HepG2 (cell line): ENCODE data around the gene MGA. TPM values are rescaled to one million over a fixed set of nuclear protein-coding genes. Genes with fewer than 3 reads are reported as not detected.

ENCODE experiments used
- ATAC-seq: fragments of 200-7000 bp; cut with Tn5 transposase; 3 replicates; pipeline ENCODE4 v1.9.1; 2020; ENCODE audit warnings: mild to moderate bottlenecking, moderate library complexity
- BruUV-seq: library from RNA; stranded (reverse); fragments of 400-500 nt; replicated peaks from 2 replicates; lab custom pipeline; 2021; lab: Mats Ljungman, UMichigan
- CTCF ChIA-PET: fragments of 300-600 bp; formaldehyde crosslinking; extraction: SDS; loops from one replicate; lab custom pipeline; 2021; ENCODE audit warnings: low total read pairs, inconsistent platforms, low intra/inter-chr PET ratio; lab: Yijun Ruan, JAX
- POLR2A ChIA-PET: fragments of 350-600 bp; sonication (Branson Sonifier 250); formaldehyde crosslinking; loops from one replicate; lab custom pipeline; 2020; ENCODE audit warnings: antibody characterized with exemption, inconsistent platforms; lab: Yijun Ruan, JAX
- DNase-seq: peaks from one replicate; pipeline ENCODE4 v3.0.0-alpha.2; 2015; ENCODE audit warnings: low spot score
- FAIRE-seq: peaks from 3 replicates; lab custom pipeline; 2011; peaks lifted over from hg19 to GRCh38; lab: Jason Lieb, UNC
- H2AFZ ChIP-seq: one replicate; pipeline ENCODE4 v1.6.1; 2011; ENCODE audit warnings: low read length, inconsistent platforms
- H3K27ac ChIP-seq: fragments of 300-600 bp; 3 replicates; pipeline ENCODE4 v1.8.0; 2011; ENCODE audit warnings: mixed run types, mild to moderate bottlenecking, mixed read lengths, low read length, inconsistent platforms; ENCODE audit not compliant: insufficient read depth; ENCODE audit errors: extremely low read length
- H3K27me3 ChIP-seq, 2 experiments: fragments of 200-600 bp in 1 of 2; 2 replicates in 1 of 2; 3 replicates in 1 of 2; pipeline versions ENCODE4 v1.6.0 to v1.8.0; 2011; ENCODE audit warnings: low read length in 2 of 2, mild to moderate bottlenecking in 2 of 2, moderate library complexity in 2 of 2, inconsistent platforms in 1 of 2; ENCODE audit not compliant: insufficient read depth in 2 of 2, control insufficient read depth in 1 of 2
- H3K36me3 ChIP-seq, 2 experiments: fragments of 200-600 bp in 1 of 2; replicated peaks in 1 of 2; 2 replicates in 1 of 2; 3 replicates in 1 of 2; pipeline versions ENCODE4 v1.5.1 to v1.8.0; 2011; ENCODE audit warnings: low read length in 2 of 2, inconsistent platforms in 1 of 2; ENCODE audit not compliant: insufficient read depth in 2 of 2, control insufficient read depth in 1 of 2
- H3K4me1 ChIP-seq: 2 replicates; pipeline ENCODE4 v1.5.1; 2012; ENCODE audit warnings: low read length, inconsistent platforms; ENCODE audit not compliant: insufficient read depth
- H3K4me2 ChIP-seq: 2 replicates; pipeline ENCODE4 v1.6.0; 2011; ENCODE audit warnings: low read depth, low read length, inconsistent platforms
- H3K4me3 ChIP-seq, 3 experiments: fragments of 200-600 bp in 1 of 3; sonication (generic), shearing (Covaris generic) in 1 of 3; replicated peaks in 1 of 3; 2 replicates each; pipeline ENCODE4 v1.5.1; 2011 to 2016; ENCODE audit warnings: low read length in 3 of 3, inconsistent platforms in 2 of 3, low read depth in 2 of 3, mild to moderate bottlenecking in 2 of 3, control low read depth in 1 of 3, mixed read lengths in 1 of 3; ENCODE audit not compliant: insufficient read depth in 1 of 3
- H3K79me2 ChIP-seq: one replicate; pipeline ENCODE4 v1.6.1; 2011; ENCODE audit warnings: low read length, inconsistent platforms; ENCODE audit not compliant: insufficient read depth
- H3K9ac ChIP-seq: 2 replicates; pipeline ENCODE4 v1.6.0; 2011; ENCODE audit warnings: mild to moderate bottlenecking, low read depth, low read length, inconsistent platforms; ENCODE audit not compliant: insufficient read depth
- H3K9me3 ChIP-seq: 2 replicates; pipeline ENCODE4 v1.5.1; 2012; ENCODE audit warnings: mild to moderate bottlenecking, low read length
- H4K20me1 ChIP-seq: 2 replicates; pipeline ENCODE4 v1.6.0; 2011; ENCODE audit warnings: inconsistent platforms, mild to moderate bottlenecking, low read length, moderate library complexity; ENCODE audit not compliant: insufficient read depth
- ARNT2 ChIP-seq: sonication (generic); formaldehyde crosslinking; IDR thresholded peaks from 2 replicates; pipeline ENCODE4 v1.8.0; 2022; ENCODE audit warnings: mild to moderate bottlenecking, low read depth, missing genetic modification reagents, moderate library complexity
- CTCF ChIP-seq: sonication (generic); formaldehyde crosslinking; IDR thresholded peaks from 2 replicates; pipeline ENCODE4 v1.5.0; 2020; ENCODE audit warnings: mild to moderate bottlenecking, missing genetic modification reagents, moderate library complexity
- ERF ChIP-seq: IDR thresholded peaks from 2 replicates; pipeline ENCODE4 v1.6.1; 2018; ENCODE audit warnings: missing biosample characterization, missing genetic modification reagents
- HDAC2 ChIP-seq: sonication (generic); formaldehyde crosslinking; IDR thresholded peaks from 2 replicates; pipeline ENCODE4 v1.4.0; 2020; ENCODE audit warnings: missing genetic modification reagents
- HNRNPH1 ChIP-seq: fragments of 200-400 bp; formaldehyde crosslinking; optimal IDR thresholded peaks from 2 replicates; pipeline ENCODE3; 2017; ENCODE audit warnings: mild to moderate bottlenecking, low read depth, low read length
- NFATC3 ChIP-seq: sonication (generic); formaldehyde crosslinking; IDR thresholded peaks from 2 replicates; pipeline ENCODE4 v1.5.1; 2020; ENCODE audit warnings: mild to moderate bottlenecking, missing genetic modification reagents
- SAFB2 ChIP-seq: sonication (generic); formaldehyde crosslinking; IDR thresholded peaks from 2 replicates; pipeline ENCODE4 v1.5.1; 2020; ENCODE audit warnings: missing genetic modification reagents, low read depth, mild to moderate bottlenecking, borderline replicate concordance
- ZBTB34 ChIP-seq: sonication (generic); formaldehyde crosslinking; IDR thresholded peaks from 2 replicates; pipeline ENCODE4 v1.8.0; 2022; ENCODE audit warnings: mild to moderate bottlenecking, missing genetic modification reagents
- ZBTB46 ChIP-seq: sonication (generic); formaldehyde crosslinking; IDR thresholded peaks from 2 replicates; pipeline ENCODE4 v1.4.0; 2020; ENCODE audit warnings: mild to moderate bottlenecking, missing genetic modification reagents, borderline replicate concordance
- ZBTB8A ChIP-seq: sonication (generic); formaldehyde crosslinking; IDR thresholded peaks from 2 replicates; pipeline ENCODE4 v1.4.0; 2020; ENCODE audit warnings: mild to moderate bottlenecking, low read depth, missing genetic modification reagents, borderline replicate concordance
- ZFP36L1 ChIP-seq: sonication (generic); formaldehyde crosslinking; IDR thresholded peaks from 2 replicates; pipeline ENCODE4 v1.8.0; 2022; ENCODE audit warnings: mild to moderate bottlenecking, missing genetic modification reagents, moderate library complexity
- ZFYVE20 ChIP-seq: sonication (generic); formaldehyde crosslinking; IDR thresholded peaks from 2 replicates; pipeline ENCODE4 v1.8.0; 2023; ENCODE audit warnings: low read depth, mild to moderate bottlenecking, moderate library complexity, missing genetic modification reagents, borderline replicate concordance
- ZNF530 ChIP-seq: sonication (generic); formaldehyde crosslinking; IDR thresholded peaks from 2 replicates; pipeline ENCODE4 v1.5.0; 2020; ENCODE audit warnings: low read depth, mild to moderate bottlenecking, missing genetic modification reagents
- ZNF570 ChIP-seq: sonication (generic); formaldehyde crosslinking; IDR thresholded peaks from 2 replicates; pipeline ENCODE4 v1.4.0; 2020; ENCODE audit warnings: mild to moderate bottlenecking, missing genetic modification reagents, borderline replicate concordance
- ZNF616 ChIP-seq: sonication (generic); formaldehyde crosslinking; IDR thresholded peaks from 2 replicates; pipeline ENCODE4 v1.5.0; 2020; ENCODE audit warnings: low read depth, mild to moderate bottlenecking, missing genetic modification reagents
- WGBS: methylation state at CpG from one replicate; pipeline ENCODE4 v1.1.6; 2017; ENCODE audit warnings: low lambda C conversion rate; 5-methylcytosine and 5-hydroxymethylcytosine counted together
- in situ Hi-C: cut with HindIII; loops from 2 replicates; pipeline ENCODE4 v1.10.0; 2017; ENCODE audit warnings: low pct_unique_long_range_greater_than_20kb; ENCODE audit not compliant: extremely low pct_ligation_motif_present
- intact Hi-C: fragments of 100-400 bp; cut with micrococcal nuclease; formaldehyde crosslinking; loops from one replicate; pipeline ENCODE4 v1.10.0; 2022; ENCODE audit not compliant: unreplicated experiment
- polyA plus RNA-seq, 8 experiments: library from polyadenylated mRNA; depleted of rRNA in 3 of 8; stranded (reverse) in 7 of 8; unstranded in 1 of 8; fragments of >200 nt; fragmentation: Illumina TruSeq in 4 of 8; extraction: Trizol in 4 of 8; gene quantifications; 2 replicates each; pipeline versions ENCODE4 v1.2.1 to v1.2.3, GENCODE V29; 2011 to 2016; ENCODE audit warnings: low read depth in 4 of 8, missing spikeins in 1 of 8, mixed read lengths in 1 of 8; ENCODE audit not compliant: insufficient read depth in 1 of 8
- total RNA-seq, 5 experiments: library from RNA; depleted of rRNA; stranded (reverse); fragments of >200 nt; fragmentation: Illumina TruSeq; extraction: Trizol; gene quantifications; 2 replicates each; pipeline ENCODE4 v1.2.3, GENCODE V29; 2016; ENCODE audit warnings: low read depth in 1 of 5
- TF ChIP-seq, protein P1 (sequence below): sonication (generic); formaldehyde crosslinking; conservative IDR thresholded peaks from 2 replicates; pipeline ENCODE4 v1.5.0; 2020; ENCODE audit warnings: missing genetic modification reagents
- TF ChIP-seq, protein P2 (sequence below): IDR thresholded peaks from 2 replicates; pipeline ENCODE4 v1.6.1; 2016; ENCODE audit warnings: low read depth, control low read depth

The MGA gene
- total and polyA plus RNA-seq, 2 of the 13 experiments (the other 11 are each of a cell fraction or from before 2014, with no cell fraction given): 5.3 to 59.0 TPM

DNA sequence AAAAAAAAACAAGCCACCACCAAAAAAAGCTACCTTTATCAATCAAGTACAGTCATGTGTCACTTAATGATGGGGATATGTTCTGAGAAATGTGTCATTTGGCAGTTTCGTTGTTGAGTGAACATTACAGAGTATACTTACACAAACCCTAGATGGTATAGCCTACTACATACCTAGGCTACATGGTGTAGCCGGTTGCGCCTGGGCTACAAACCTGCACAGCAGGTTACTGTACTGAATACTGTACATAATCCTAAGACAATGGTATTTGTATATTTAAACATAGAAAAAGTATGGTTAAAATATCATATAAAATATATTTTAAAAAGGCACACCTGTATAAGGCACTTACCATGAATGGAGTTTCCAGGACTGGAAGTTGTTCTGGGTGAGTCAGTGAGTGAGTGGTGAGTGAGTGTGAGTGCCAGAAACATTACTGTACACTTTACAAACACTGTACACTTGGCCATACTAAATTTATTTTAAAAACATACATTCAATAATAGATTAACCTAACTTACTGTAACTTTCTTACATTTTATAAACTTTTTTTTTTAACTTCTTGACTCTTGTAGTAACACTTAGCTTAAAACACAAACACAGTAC lies 141.7 kb downstream of the MGA start:
- H3K27me3 ChIP-seq: no peaks in the 10 kb centered on the region
- intact Hi-C loops (no loop called here), in situ Hi-C loops (no loop called here)
- no TSS peak for BruUV-seq
- ATAC-seq (no peak), DNase-seq (no peak), FAIRE-seq (no peak)
- ChIA-PET POLR2A (no interaction called here), CTCF (no interaction called here)
- no peak overlapping the region for H2AFZ ChIP-seq
- H3K4me1 ChIP-seq: peaks cover 22% of the 10 kb centered on the region
- H3K4me2 ChIP-seq: no peak overlapping the region
- 100% methylated on average over 3 of the region's 3 CpGs for WGBS
- no peak overlapping the region for H3K4me3 ChIP-seq
- no peaks in the 10 kb centered on the region for H4K20me1 ChIP-seq
- no peaks in the 10 kb centered on the region for H3K9me3 ChIP-seq
- H3K79me2 ChIP-seq: no peaks in the 10 kb centered on the region
- no peak overlapping the region for H3K27ac ChIP-seq
- H3K36me3 ChIP-seq: no peaks in the 10 kb centered on the region
- H3K9ac ChIP-seq: no peak overlapping the region
- TF ChIP-seq ZNF616 (CRISPR knock-in tag): no peak
- TF ChIP-seq SAFB2: no peak
- TF ChIP-seq, protein P1, sequence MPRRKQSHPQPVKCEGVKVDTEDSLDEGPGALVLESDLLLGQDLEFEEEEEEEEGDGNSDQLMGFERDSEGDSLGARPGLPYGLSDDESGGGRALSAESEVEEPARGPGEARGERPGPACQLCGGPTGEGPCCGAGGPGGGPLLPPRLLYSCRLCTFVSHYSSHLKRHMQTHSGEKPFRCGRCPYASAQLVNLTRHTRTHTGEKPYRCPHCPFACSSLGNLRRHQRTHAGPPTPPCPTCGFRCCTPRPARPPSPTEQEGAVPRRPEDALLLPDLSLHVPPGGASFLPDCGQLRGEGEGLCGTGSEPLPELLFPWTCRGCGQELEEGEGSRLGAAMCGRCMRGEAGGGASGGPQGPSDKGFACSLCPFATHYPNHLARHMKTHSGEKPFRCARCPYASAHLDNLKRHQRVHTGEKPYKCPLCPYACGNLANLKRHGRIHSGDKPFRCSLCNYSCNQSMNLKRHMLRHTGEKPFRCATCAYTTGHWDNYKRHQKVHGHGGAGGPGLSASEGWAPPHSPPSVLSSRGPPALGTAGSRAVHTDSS (CRISPR knock-in tag): no peak
- TF ChIP-seq HDAC2 (CRISPR knock-in tag): no peak
- TF ChIP-seq ARNT2 (CRISPR knock-in tag): no peak
- no peak for TF ChIP-seq ZBTB8A
- TF ChIP-seq ZNF530 (CRISPR knock-in tag): no peak
- TF ChIP-seq ERF (CRISPR knock-in tag): no peak
- no peak for TF ChIP-seq HNRNPH1
- TF ChIP-seq ZBTB46 (CRISPR knock-in tag): no peak
- no peak for TF ChIP-seq CTCF (CRISPR knock-in tag)
- TF ChIP-seq ZFYVE20: no peak
- TF ChIP-seq NFATC3: no peak
- TF ChIP-seq ZFP36L1 (CRISPR knock-in tag): no peak
- TF ChIP-seq ZNF570 (CRISPR knock-in tag): no peak
- TF ChIP-seq, protein P2, sequence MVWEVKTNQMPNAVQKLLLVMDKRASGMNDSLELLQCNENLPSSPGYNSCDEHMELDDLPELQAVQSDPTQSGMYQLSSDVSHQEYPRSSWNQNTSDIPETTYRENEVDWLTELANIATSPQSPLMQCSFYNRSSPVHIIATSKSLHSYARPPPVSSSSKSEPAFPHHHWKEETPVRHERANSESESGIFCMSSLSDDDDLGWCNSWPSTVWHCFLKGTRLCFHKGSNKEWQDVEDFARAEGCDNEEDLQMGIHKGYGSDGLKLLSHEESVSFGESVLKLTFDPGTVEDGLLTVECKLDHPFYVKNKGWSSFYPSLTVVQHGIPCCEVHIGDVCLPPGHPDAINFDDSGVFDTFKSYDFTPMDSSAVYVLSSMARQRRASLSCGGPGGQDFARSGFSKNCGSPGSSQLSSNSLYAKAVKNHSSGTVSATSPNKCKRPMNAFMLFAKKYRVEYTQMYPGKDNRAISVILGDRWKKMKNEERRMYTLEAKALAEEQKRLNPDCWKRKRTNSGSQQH (CRISPR knock-in tag): no peak
- TF ChIP-seq ZBTB34: no peak
